Measurements from ENCODE around the gene SPAG6.
"Not testable (repeated sequence)": the region's sequence is repeated elsewhere in the genome, so short reads cannot be mapped to it uniquely, and the experiment has no call there.

SPAG6 gene

DNA sequence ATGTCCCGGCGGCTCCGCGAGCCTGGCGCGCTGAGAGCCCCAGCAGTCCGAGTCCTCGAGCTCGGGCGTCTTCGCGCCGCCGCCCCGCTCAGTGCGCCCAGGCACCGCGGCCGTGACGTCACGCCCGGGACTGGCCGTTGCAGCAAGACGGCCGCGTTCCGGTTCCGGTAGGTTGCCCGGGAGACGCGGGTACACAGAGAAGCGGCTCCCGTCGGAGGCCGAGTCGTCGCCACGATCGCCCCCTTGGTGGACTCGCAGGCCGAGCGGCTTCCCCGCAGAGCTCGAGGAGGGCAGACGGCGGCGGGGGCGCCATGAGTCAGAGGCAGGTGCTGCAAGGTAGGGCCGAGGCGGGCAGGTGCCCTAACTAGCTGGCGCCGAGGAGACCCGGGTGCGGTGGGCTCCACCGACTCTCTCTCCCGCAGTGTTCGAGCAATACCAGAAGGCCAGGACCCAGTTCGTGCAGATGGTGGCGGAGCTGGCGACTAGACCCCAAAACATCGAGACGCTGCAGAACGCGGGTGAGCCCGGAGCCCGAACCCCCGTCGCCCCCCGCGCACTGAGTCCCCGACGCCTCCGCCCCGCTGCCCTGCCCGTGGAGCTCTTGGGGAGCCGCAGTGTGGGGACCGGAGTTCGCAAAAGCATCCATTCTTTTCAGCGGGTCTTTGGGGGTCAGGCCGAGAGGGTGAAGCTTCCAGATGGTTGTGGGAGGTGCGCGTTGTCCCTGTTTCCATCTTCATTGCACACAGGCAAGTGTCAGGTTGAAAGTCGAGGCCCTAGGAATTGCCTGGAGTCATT is at the start of gene SPAG6:
SPAG6 (plus strand) TSS at position 196 of the 795 bp plus-strand sequence; CDS start at position 312, 116 bp downstream.
- DNase-seq = no peak

- DNase-seq = no peak
These were observed 44.1 kb upstream of the SPAG6 start for GRCh38 chr10:22301193-22301592.

GRCh38 chr10:22303461-22303860 is 41.8 kb upstream of the SPAG6 start:
- no peak for DNase-seq

- no peak for DNase-seq
These were observed 39.6 kb upstream of the SPAG6 start for GRCh38 chr10:22305721-22306120.

DNA sequence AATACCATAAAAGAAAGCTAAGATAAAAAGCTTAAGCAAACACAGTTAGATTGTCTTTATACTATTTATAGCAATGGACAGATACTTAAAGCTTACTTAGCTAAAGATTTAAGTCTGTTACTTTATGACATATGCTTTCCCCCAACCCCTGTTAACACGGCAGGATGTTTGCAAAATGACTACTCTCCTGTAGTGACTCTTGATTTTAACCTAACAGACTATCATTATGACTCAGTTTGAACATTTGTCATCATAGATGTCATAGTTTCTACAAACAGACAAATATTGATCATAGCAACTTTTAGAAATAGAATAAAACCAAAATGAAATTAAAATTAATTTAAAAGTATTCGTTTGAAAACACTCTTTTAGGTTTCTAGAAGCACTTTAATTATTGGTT is 36.9 kb upstream of the SPAG6 start:
- no peak for DNase-seq

GRCh38 chr10:22309180-22310000 is 35.9 kb upstream of the SPAG6 start:
- DNase-seq = no peak

DNA sequence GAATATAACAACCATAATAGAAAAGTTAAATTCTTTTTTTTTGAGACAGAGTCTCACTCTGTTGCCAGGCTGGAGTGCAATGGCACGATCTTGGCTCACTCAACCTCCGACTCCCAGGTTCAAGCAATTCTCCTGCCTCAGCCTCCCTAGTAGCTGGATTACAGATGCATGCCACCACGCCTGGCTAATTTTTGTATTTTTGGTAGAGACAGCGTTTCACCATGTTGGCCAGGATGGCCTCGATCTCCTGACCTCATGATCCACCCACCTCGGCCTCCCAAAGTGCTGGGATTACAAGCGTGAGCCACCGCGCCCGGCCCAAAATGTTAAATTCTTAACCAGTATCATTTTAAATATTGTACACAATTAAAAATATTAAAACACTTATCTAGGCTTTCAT is 35.3 kb upstream of the SPAG6 start:
- DNase-seq = not testable (repeated sequence)

DNA sequence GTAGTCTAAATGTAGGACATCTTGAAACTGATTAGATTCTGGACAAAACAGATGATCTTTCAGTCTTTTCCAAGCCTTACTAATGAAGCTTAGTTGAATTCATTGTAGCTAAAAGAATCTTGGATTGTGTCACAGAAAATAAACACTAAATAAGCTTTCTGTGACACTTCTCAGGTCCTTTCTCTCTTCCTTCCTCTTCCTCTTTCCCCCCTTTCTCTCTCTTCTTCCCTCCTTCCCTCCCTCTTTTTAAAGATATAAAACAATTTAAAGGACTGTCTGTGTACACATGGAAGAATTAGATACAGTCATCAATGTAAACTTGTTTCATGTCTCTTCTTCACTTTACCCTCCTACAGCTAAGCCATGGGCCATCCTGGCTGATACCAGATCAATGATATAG is 34.4 kb upstream of the SPAG6 start:
- no peak for DNase-seq

DNA sequence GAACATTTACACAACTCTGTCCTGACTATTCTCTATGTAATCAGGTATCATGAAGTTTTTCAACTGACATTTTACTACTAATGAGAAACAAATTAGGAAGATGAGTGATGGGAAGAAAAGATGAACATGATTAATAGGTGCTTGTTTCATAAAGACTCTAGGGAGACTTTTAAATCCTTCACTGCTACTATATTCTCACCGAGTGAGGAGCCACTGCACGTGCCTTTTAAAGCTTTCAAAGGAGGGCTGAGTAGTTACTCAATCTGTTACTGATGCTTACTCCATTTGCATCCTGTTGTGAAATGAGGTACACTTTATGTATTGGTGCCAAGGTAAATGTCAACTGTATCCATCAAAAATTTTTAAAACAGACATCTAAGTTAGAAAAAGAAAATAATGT is 30.4 kb upstream of the SPAG6 start:
- DNase-seq = no peak

GRCh38 chr10:22315455-22316285 is 29.6 kb upstream of the SPAG6 start:
- no peak for DNase-seq

DNA sequence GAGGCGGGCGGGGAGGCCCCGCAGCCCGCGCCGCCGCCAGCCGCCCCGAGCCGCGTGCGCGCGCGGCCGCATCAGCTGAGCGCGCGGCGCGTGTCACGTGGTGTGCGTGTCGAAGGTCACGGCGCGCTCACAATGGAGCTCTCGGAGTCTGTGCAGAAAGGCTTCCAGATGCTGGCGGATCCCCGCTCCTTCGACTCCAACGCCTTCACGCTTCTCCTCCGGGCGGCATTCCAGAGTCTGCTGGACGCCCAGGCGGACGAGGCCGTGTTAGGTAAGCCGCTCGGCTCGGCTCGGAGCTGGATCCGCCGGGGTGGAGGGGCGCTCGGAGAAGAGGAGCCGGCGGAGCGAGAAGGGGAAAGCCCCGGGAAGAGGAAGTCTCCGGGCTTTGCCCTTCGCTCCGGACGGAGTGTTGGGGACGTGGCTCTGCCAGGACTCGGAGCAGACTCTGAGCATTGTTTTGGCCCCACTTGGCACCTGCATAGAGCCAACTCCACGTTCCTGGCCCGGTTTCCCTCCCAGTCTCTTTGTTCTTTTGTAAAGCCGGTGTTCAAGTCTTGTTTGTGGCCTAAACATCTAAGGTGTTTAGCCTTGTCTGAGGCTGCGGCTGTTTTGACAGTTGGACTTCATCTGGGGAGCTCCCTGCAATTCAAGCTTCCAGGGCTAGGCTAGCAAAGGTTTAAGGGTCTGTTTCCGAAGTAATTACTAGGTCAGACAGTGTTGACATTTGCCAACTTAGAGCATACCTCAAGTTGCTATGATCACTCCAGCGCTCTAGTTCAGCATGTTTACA is 28.8 kb upstream of the SPAG6 start, which contains the start of gene COMMD3:
COMMD3 (plus strand) TSS at position 103 of the 790 bp plus-strand sequence; CDS start at position 133, 30 bp downstream.
- DNase-seq = peak; percentile 76

GRCh38 chr10:22317076-22317370 is 28.3 kb upstream of the SPAG6 start:
- DNase-seq = peak; percentile 46

DNA sequence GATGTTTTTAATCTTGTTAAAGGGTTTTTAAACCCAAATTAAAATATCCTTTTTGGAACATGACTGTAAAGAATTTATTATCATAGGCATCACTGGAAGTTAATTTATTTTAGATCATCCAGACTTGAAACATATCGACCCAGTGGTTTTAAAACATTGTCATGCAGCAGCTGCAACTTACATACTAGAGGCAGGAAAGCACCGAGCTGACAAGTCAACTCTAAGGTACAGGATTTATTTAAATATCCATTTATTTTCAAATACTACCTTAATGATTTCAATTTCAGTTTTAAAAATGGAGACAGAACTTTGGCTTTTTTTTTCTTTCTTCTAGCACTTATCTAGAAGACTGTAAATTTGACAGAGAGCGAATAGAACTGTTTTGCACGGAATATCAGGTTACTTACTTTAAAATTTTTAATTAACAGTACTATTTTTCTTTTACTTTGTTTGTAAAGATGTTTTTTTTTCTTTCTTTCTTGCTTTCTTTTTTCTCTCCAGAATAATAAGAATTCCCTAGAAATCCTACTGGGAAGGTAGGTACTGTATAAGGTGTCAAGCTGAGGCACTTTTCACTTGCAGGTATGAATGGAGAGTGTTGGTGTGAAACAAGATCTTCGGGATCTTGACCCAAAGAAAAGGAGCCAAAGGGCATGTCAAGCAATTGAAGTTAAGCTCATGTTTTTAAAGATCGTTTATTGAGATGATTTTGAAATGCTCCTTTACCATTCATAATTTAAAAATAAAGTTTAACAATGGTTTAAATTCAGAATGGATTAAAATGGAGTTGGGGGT is 27.3 kb upstream of the SPAG6 start:
- DNase-seq = no peak

- DNase-seq = no peak
These were observed 26.5 kb upstream of the SPAG6 start for GRCh38 chr10:22318772-22319171.

GRCh38 chr10:22319547-22319979 is 25.7 kb upstream of the SPAG6 start:
- DNase-seq = no peak

- DNase-seq = no peak
These were observed 25.2 kb upstream of the SPAG6 start for GRCh38 chr10:22319980-22320558.

DNA sequence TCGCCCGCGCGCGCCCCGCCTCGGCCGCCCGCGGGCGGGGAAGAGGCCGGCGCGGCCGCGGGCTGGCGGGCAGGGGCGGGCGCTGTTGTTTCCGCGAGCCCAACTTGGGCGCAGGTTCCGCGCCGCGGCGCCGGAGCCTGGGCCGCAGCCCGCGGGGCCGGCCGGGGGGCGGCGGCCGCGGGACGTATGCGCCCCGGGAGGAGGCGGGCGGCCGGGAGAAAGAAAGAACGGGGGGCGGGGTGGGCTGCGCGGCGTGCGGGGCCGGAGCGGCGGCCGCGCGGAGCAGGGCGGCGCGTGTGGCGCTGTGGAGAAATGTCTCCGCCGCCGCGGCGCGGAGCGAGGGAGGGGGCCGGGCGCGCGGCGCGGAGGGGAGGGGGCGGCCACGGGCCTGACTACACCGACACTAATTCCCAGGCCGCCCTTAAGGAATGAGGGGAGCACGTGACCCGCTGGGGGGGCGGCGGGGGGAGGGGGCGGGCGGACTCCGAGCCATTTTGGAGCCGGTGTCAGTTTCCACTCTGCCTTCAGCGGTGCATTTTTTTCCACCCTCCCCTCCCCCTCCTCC is 24.6 kb upstream of the SPAG6 start, which contains the start of gene BMI1:
BMI1 (plus strand) TSS at position 509 of the 565 bp plus-strand sequence. CDS start 5,351 bp downstream, outside the sequence.
- DNase-seq = peak; percentile 79

GRCh38 chr10:22321156-22321923 is 24.0 kb upstream of the SPAG6 start:
- peak; percentile 55 for DNase-seq

DNA sequence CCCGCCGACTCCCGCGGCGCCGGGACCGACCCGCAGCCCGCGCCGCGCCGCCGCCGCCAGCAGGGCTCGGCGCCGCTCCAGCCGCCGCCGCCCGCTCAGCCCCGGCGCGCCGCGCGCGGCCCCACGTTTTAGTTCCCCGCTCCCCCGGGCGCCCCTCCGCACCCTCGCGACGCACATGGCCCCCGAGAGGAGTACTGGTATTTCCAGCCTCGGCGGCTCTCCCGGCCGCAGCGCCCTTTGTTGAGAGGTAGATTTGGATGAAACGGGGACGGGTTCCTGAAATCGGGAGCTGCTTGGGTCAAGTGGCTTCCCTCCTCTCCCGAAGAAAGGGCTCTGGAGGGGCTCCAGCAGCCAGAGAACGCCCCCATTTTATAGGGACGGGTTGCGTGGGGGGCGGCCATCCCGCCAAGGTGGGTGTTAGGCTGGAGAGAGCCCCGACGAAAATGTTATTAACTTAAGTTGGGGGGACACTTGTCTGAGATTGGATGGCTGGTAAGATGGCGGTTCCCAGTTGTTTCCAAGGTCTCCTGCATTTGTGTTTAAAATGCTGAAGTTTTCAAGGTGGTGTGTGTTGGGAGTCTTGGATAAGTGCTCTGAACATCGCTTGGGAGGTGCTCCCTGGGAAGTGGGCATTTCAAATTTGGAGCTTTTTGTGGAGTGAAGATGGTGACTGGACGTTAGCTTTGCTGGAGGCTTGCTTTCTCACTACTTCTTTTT is 23.2 kb upstream of the SPAG6 start:
- DNase-seq = no peak

Data from CD4-positive, alpha-beta T cell treated with Interleukin-4 for 4 hours (primary cell).